CD4-positive, CD25-positive, alpha-beta regulatory T cell (primary cell): Measurements from ENCODE around the gene TMPRSS9. TPM values are rescaled to one million over a fixed set of nuclear protein-coding genes. Genes with fewer than 3 reads are reported as not detected.
"Not testable (repeated sequence)": the region's sequence is repeated elsewhere in the genome, so short reads cannot be mapped to it uniquely, and the experiment has no call there.

Experiments used
- ATAC-seq, 2 donors: fragments of 150-1000 bp; cut with Tn5 transposase; one replicate each; pipeline ENCODE4 v1.10.0; 2021; ENCODE audit warnings: low read depth in 2 of 2, moderate number of reproducible peaks in 2 of 2, moderate library complexity in 1 of 2
- DNase-seq, 3 donors: peaks; one replicate each; pipeline versions ENCODE4 v3.0.0 to v3.0.0-alpha.2; 2012 to 2022; ENCODE audit warnings: mixed read lengths in 1 of 3
- H3K27ac ChIP-seq: one replicate; pipeline ENCODE4 v1.7.0; 2013; ENCODE audit warnings: mild to moderate bottlenecking, low read length; ENCODE audit not compliant: insufficient read depth, poor library complexity, severe bottlenecking
- H3K27me3 ChIP-seq: one replicate; pipeline ENCODE4 v1.7.0; 2013; ENCODE audit warnings: low read length; ENCODE audit not compliant: control insufficient read depth, insufficient read depth
- H3K36me3 ChIP-seq: one replicate; pipeline ENCODE4 v1.7.0; 2013; ENCODE audit warnings: mild to moderate bottlenecking, low read length, moderate library complexity; ENCODE audit not compliant: control insufficient read depth, insufficient read depth
- H3K4me1 ChIP-seq: 2 replicates; pipeline ENCODE4 v1.7.0; 2013; ENCODE audit warnings: mild to moderate bottlenecking, low read length; ENCODE audit not compliant: insufficient read depth, control insufficient read depth, poor library complexity, severe bottlenecking
- H3K4me3 ChIP-seq: one replicate; pipeline ENCODE4 v1.7.0; 2013; ENCODE audit warnings: low read depth, mild to moderate bottlenecking, low read length, moderate library complexity
- H3K9me3 ChIP-seq, 2 experiments: 1 replicate in 1 of 2; 2 replicates in 1 of 2; pipeline ENCODE4 v1.7.0; 2013; ENCODE audit warnings: low read length in 2 of 2, mild to moderate bottlenecking in 1 of 2, moderate library complexity in 1 of 2; ENCODE audit not compliant: control insufficient read depth in 2 of 2
- H3K27ac Mint-ChIP-seq, 3 donors: one replicate each; pipeline ENCODE4 v1.8.0; 2020 to 2022; ENCODE audit warnings: mild to moderate bottlenecking in 3 of 3, mixed read lengths in 3 of 3, moderate library complexity in 2 of 3
- H3K27me3 Mint-ChIP-seq: one replicate; pipeline ENCODE4 v1.8.0; 2022; ENCODE audit warnings: mild to moderate bottlenecking, mixed read lengths
- H3K36me3 Mint-ChIP-seq: one replicate; pipeline ENCODE4 v1.8.0; 2020; ENCODE audit warnings: mixed read lengths
- H3K4me1 Mint-ChIP-seq, 4 donors: one replicate each; pipeline ENCODE4 v1.8.0; 2020 to 2022; ENCODE audit warnings: mixed read lengths in 4 of 4, mild to moderate bottlenecking in 1 of 4
- H3K4me3 Mint-ChIP-seq, 4 donors: one replicate each; pipeline ENCODE4 v1.8.0; 2020 to 2022; ENCODE audit warnings: mild to moderate bottlenecking in 4 of 4, mixed read lengths in 4 of 4, moderate library complexity in 3 of 4
- H3K9me3 Mint-ChIP-seq, 7 donors: one replicate each; pipeline ENCODE4 v1.8.0; 2020 to 2022; ENCODE audit warnings: mixed read lengths in 7 of 7, mild to moderate bottlenecking in 3 of 7, moderate library complexity in 2 of 7
- polyA plus RNA-seq, 4 donors: library from polyadenylated mRNA; unstranded; fragments of 300-500 nt; fragmentation: Illumina TruSeq; gene quantifications; one replicate each; pipeline ENCODE4 v1.2.3, GENCODE V29; 2021
- total RNA-seq: library from RNA; stranded (reverse); gene quantifications from one replicate; pipeline ENCODE4 v1.2.3, GENCODE V29; 2022

TMPRSS9 gene
- total and polyA plus RNA-seq, 5 donors from 2014 or later = 0.17 TPM; not detected in 4

DNA sequence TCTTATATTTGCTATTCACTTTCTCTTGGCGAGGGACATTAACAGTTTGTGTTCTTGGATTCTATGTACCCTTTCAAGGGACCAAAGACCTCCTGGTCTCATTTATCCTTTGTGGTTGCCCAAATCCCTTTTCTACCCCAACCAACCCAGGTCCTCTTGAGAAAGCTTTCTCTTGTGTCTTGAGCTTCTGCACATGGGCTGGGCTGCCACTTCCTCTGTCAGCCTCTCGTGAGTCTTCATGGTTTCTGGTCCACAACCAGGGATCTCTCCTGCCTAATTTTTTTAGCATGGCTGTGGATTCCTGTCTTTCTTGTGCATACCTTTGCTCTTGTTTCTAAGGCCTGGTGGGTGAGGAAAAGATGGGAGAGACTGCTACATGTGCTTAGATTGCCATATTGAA lies 52.4 kb downstream of the TMPRSS9 start:
- Mint-ChIP-seq H3K36me3 (peaks cover 4% of the 10 kb centered on the region), H3K27me3 (no peaks in the 10 kb centered on the region), H3K27ac (peak overlapping the region in 1 of 3 donors; percentile 10), H3K4me3 (no peak overlapping the region), H3K9me3 (peaks cover 0 to 3% (median 2%) of the 10 kb centered on the region in 7 donors), H3K4me1 (no peaks in the 10 kb centered on the region)
- DNase-seq (no peak), ATAC-seq (no peak)
- no peaks in the 10 kb centered on the region for H3K27me3 ChIP-seq
- H3K27ac ChIP-seq = no peak overlapping the region
- H3K4me3 ChIP-seq = no peak overlapping the region
- H3K36me3 ChIP-seq = no peaks in the 10 kb centered on the region
- no peaks in the 10 kb centered on the region for H3K9me3 ChIP-seq
- no peaks in the 10 kb centered on the region for H3K4me1 ChIP-seq

DNA sequence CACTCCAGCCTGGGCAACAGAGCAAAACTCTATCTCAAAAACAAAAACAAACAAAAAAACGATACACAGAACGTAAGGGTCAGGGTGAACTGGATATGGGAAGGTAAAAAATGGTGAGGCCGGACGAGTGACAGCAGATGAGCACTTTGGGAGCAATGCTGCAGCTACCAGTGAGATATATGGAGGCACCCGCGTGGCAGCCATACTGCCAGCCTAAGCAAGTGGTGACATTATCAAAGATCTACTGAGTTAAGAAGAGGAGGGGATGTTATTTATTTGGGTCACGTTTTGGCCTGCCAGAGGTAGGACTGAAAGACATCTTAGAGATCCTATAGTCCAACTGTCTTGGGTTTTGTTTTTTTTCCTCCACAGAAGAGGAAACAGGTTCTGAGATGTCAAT lies 53.1 kb downstream of the TMPRSS9 start:
- H3K36me3 ChIP-seq = no peaks in the 10 kb centered on the region
- H3K9me3 Mint-ChIP-seq = peaks cover 0 to 3% (median 2%) of the 10 kb centered on the region in 7 donors
- H3K4me3 ChIP-seq = no peak overlapping the region
- no peak overlapping the region for H3K4me3 Mint-ChIP-seq
- no peak for ATAC-seq
- no peaks in the 10 kb centered on the region for H3K4me1 ChIP-seq
- peaks cover 4% of the 10 kb centered on the region for H3K36me3 Mint-ChIP-seq
- H3K27me3 Mint-ChIP-seq = no peaks in the 10 kb centered on the region
- H3K9me3 ChIP-seq = no peaks in the 10 kb centered on the region
- H3K27ac ChIP-seq = no peak overlapping the region
- no peaks in the 10 kb centered on the region for H3K27me3 ChIP-seq
- no peak for DNase-seq
- H3K27ac Mint-ChIP-seq = no peak overlapping the region
- H3K4me1 Mint-ChIP-seq = no peaks in the 10 kb centered on the region

- Histone ChIP-seq H3K36me3 (no peaks in the 10 kb centered on the region), H3K4me1 (no peaks in the 10 kb centered on the region), H3K9me3 (no peaks in the 10 kb centered on the region), H3K4me3 (no peak overlapping the region), H3K27ac (no peak overlapping the region), H3K27me3 (no peaks in the 10 kb centered on the region)
- ATAC-seq (no peak), DNase-seq (no peak)
- H3K4me3 Mint-ChIP-seq = no peak overlapping the region
- peaks cover 0 to 3% (median 2%) of the 10 kb centered on the region in 7 donors for H3K9me3 Mint-ChIP-seq
- H3K4me1 Mint-ChIP-seq = no peaks in the 10 kb centered on the region
- peaks cover 4% of the 10 kb centered on the region for H3K36me3 Mint-ChIP-seq
- H3K27ac Mint-ChIP-seq = no peak overlapping the region
- H3K27me3 Mint-ChIP-seq = no peaks in the 10 kb centered on the region
Observed at GRCh38 chr19:2413629-2414028, 53.6 kb downstream of the TMPRSS9 start.

- Mint-ChIP-seq H3K4me1 (no peaks in the 10 kb centered on the region), H3K36me3 (peaks cover 4% of the 10 kb centered on the region), H3K9me3 (peaks cover 0 to 2% (median 0%) of the 10 kb centered on the region in 7 donors), H3K27me3 (no peaks in the 10 kb centered on the region), H3K27ac (peak overlapping the region in 1 of 3 donors; percentile 26), H3K4me3 (no peak overlapping the region)
- H3K27ac ChIP-seq = no peak overlapping the region
- H3K36me3 ChIP-seq = no peaks in the 10 kb centered on the region
- DNase-seq (no peak), ATAC-seq (no peak)
- no peaks in the 10 kb centered on the region for H3K9me3 ChIP-seq
- no peaks in the 10 kb centered on the region for H3K27me3 ChIP-seq
- no peak overlapping the region for H3K4me3 ChIP-seq
- H3K4me1 ChIP-seq = no peaks in the 10 kb centered on the region
Observed at GRCh38 chr19:2415281-2415972, 55.4 kb downstream of the TMPRSS9 start.

DNA sequence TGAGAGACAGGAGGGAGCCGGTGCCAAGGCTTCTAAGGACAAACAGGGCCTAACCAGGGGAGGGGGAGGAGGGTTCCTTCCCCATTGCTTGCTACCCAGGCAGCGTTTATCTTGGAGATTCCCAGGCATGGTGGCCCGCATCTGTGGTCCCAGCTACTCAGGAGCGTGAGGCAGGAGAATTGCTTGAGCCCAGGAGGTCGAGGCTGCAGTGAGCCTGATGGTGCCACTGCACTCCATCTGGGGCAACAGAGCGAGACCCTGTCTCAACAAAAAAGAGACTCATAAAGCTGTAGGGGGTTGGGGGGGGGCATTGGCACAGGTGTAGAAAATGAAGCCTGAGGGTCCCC lies 55.9 kb downstream of the TMPRSS9 start:
- Mint-ChIP-seq H3K27ac (no peak overlapping the region), H3K36me3 (peaks cover 4% of the 10 kb centered on the region), H3K4me1 (no peaks in the 10 kb centered on the region), H3K27me3 (no peaks in the 10 kb centered on the region), H3K9me3 (peaks cover 0 to 2% (median 0%) of the 10 kb centered on the region in 7 donors), H3K4me3 (no peak overlapping the region)
- DNase-seq = no peak
- Histone ChIP-seq H3K9me3 (no peaks in the 10 kb centered on the region), H3K4me3 (no peak overlapping the region), H3K27me3 (no peaks in the 10 kb centered on the region), H3K27ac (no peak overlapping the region), H3K36me3 (no peaks in the 10 kb centered on the region), H3K4me1 (no peaks in the 10 kb centered on the region)
- ATAC-seq = no peak

- H3K4me1 ChIP-seq = no peaks in the 10 kb centered on the region
- ATAC-seq = no peak
Observed at GRCh38 chr19:2416321-2417097, 56.4 kb downstream of the TMPRSS9 start.

DNA sequence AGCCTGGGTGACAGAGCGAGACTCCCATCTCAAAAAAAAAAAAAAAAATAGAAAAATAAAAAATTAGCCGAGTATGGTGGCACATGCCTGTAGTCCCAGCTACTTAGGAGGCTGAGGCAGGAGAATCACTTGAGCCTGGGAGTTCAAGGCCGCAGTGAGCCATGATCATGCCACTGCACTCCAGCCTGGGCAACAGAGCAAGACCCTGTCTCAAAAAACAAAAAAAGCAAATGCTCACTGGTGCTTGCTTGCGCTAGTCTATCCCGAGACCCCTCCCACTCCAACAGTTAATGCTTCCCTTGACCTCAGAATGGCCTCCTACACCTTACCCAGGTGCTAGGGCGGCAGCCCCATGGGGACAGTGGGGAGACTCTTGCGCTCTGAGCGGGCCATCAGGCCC lies 57.4 kb downstream of the TMPRSS9 start:
- H3K4me3 ChIP-seq, DNase-seq, H3K36me3 Mint-ChIP-seq, H3K9me3 ChIP-seq, H3K9me3 Mint-ChIP-seq, H3K4me1 Mint-ChIP-seq, H3K27ac Mint-ChIP-seq, H3K4me3 Mint-ChIP-seq, H3K27me3 ChIP-seq, ATAC-seq, H3K27ac ChIP-seq, H3K36me3 ChIP-seq, H3K4me1 ChIP-seq, H3K27me3 Mint-ChIP-seq: not testable (repeated sequence)

More at GRCh38 chr19:2416321-2417097, 56.4 kb downstream of the TMPRSS9 start:
- Histone ChIP-seq H3K36me3 (no peaks in the 10 kb centered on the region), H3K9me3 (no peaks in the 10 kb centered on the region), H3K4me3 (no peak overlapping the region), H3K27ac (no peak overlapping the region), H3K27me3 (no peaks in the 10 kb centered on the region)
- Mint-ChIP-seq H3K27ac (peak overlapping the region in 1 of 3 donors; percentile 69), H3K9me3 (peaks cover 0 to 2% (median 0%) of the 10 kb centered on the region in 7 donors), H3K27me3 (no peaks in the 10 kb centered on the region), H3K4me3 (peak overlapping the region in 1 of 4 donors; percentile 11), H3K4me1 (no peaks in the 10 kb centered on the region), H3K36me3 (peaks cover 4% of the 10 kb centered on the region)
- no peak for DNase-seq
